Bronchial epithelial cell (primary cell): Measurements from ENCODE around the gene THUMPD3. TPM values are rescaled to one million over a fixed set of nuclear protein-coding genes. Genes with fewer than 3 reads are reported as not detected.
A peak's percentile ranks its signal among the peaks of the same experiment; 100 is the strongest.

ENCODE experiments used
- DNase-seq: peaks from one replicate; pipeline ENCODE4 v3.0.0-alpha.2; 2010; ENCODE audit warnings: low read depth
- FAIRE-seq: peaks from 2 replicates; lab custom pipeline; 2011; peaks lifted over from hg19 to GRCh38; lab: Jason Lieb, UNC
- H3K27me3 ChIP-seq: 2 replicates; pipeline ENCODE4 v1.5.1; 2011; ENCODE audit warnings: low read length; ENCODE audit not compliant: control insufficient read depth, insufficient read depth
- H3K36me3 ChIP-seq: 2 replicates; pipeline ENCODE4 v1.5.1; 2011; ENCODE audit warnings: low read length; ENCODE audit not compliant: control insufficient read depth, insufficient read depth
- H3K4me3 ChIP-seq: 2 replicates; pipeline ENCODE4 v1.5.1; 2011; ENCODE audit warnings: mild to moderate bottlenecking, low read depth, low read length, control low read depth
- total RNA-seq: library from RNA; depleted of rRNA; stranded (reverse); fragments of >200 nt; gene quantifications from 2 replicates; pipeline ENCODE4 v1.2.1, GENCODE V29; 2014
- TF ChIP-seq, protein P1 (sequence below): IDR thresholded peaks from 2 replicates; pipeline ENCODE4 v1.5.1; 2011; ENCODE audit warnings: mild to moderate bottlenecking, moderate library complexity, low read length, control low read depth, inconsistent platforms; ENCODE audit not compliant: insufficient read depth, severe bottlenecking

THUMPD3 gene
- total RNA-seq, 1 donor from 2014 or later: 68.2 TPM

DNA sequence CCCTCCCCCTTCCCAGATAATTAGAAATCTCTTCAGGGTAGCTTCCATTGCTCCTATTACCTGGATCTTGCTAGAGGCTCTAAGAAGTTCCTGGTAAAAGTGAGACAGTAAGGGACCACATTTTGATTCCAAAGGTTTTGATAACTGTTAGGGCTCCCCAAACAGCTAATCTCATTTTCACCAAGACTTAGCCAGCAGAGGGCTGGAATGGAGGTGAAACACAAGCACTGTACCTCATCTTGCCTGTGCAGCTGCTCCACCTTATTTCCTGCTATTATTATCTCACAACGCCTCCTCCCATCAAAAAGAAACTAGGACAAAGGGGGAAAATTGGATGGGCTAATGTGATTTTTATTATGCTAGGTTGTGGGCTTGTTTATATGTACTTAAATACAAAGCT is 41.8 kb downstream of the THUMPD3 start:
- no peak overlapping the region for H3K4me3 ChIP-seq
- TF ChIP-seq, protein P1, sequence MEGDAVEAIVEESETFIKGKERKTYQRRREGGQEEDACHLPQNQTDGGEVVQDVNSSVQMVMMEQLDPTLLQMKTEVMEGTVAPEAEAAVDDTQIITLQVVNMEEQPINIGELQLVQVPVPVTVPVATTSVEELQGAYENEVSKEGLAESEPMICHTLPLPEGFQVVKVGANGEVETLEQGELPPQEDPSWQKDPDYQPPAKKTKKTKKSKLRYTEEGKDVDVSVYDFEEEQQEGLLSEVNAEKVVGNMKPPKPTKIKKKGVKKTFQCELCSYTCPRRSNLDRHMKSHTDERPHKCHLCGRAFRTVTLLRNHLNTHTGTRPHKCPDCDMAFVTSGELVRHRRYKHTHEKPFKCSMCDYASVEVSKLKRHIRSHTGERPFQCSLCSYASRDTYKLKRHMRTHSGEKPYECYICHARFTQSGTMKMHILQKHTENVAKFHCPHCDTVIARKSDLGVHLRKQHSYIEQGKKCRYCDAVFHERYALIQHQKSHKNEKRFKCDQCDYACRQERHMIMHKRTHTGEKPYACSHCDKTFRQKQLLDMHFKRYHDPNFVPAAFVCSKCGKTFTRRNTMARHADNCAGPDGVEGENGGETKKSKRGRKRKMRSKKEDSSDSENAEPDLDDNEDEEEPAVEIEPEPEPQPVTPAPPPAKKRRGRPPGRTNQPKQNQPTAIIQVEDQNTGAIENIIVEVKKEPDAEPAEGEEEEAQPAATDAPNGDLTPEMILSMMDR: peak; percentile 36
- no peaks in the 10 kb centered on the region for H3K27me3 ChIP-seq
- H3K36me3 ChIP-seq: peaks cover 2% of the 10 kb centered on the region
- FAIRE-seq (no peak), DNase-seq (no peak)

DNA sequence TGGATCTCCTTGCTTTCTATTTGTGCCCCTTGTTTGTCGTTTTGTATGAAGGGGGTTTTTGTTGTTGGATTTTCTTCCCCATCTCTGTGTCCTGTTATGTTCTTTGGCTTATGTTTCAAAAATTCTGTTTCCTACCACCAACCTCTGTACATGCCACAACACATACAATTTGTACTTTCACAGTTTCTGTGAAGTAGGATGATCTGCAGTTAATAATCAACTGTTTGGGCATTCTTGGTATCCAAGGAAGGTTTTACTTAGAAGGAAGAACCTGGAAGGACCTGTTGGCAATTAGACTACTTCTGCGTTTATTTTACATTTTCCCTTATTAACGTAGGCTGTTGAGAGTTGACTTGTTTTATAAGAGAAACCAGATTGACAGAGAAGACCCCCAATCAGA is 42.9 kb downstream of the THUMPD3 start:
- DNase-seq: no peak
- Histone ChIP-seq H3K27me3 (no peaks in the 10 kb centered on the region), H3K36me3 (peaks cover 2% of the 10 kb centered on the region), H3K4me3 (no peak overlapping the region)
- no peak for FAIRE-seq
- TF ChIP-seq, protein P1: no peak

DNA sequence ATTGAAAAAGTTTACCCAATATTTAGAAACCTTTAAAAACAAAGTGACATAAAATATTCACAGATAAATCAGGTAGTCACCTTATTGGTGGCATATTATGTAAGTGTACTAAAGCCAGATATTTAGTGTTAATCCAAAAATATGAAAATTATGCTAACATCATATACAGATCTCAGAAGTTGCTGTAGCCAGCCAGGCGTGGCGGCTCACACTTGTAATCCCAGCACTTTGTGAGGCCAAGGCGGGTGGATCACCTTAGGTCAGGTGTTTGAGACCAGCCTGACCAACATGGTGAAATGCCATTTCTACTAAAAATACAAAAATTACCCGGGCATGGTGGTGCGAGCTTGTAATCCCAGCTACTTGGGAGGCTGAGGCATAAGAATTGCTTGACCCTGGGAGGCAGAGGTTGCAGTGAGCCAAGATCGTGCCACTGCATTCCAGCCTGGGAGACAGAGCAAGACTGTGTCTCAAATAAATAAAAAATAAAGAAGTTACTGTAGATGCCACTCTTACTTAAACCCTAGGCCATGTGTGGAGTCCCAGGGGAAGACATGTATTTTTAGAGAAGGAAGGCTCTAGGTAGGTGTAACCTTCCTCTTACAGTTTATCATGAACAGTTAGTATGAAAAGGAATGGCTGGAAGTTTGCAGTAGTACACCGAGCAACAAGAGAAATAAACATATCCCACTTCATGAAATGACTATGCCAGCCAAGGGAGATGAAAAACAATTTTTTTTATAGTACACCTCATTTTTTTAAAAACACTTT is 44.2 kb downstream of the THUMPD3 start:
- Histone ChIP-seq H3K36me3 (peaks cover 2% of the 10 kb centered on the region), H3K4me3 (no peak overlapping the region), H3K27me3 (no peaks in the 10 kb centered on the region)
- FAIRE-seq: no peak
- TF ChIP-seq, protein P1: no peak
- no peak for DNase-seq

DNA sequence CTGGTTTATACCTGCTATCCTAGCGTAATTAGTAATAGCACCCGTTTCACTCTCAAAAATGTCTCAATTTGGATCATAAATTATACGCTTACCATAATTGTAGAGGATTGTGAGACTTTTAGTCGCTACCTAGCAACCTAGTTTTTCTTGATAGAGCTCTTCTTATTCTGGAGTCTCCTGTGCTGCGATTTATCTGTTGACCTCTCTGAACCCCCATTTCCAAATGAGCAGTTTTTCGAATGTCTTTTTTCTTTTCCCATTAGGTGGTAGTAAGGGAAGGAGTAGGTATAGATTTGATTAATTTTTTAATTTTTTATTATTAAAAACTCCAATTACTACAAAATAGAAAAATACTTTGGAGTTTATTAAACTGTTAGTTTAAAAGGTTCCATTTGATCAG is 45.2 kb downstream of the THUMPD3 start:
- no peaks in the 10 kb centered on the region for H3K27me3 ChIP-seq
- TF ChIP-seq, protein P1: no peak
- DNase-seq (no peak), FAIRE-seq (no peak)
- H3K4me3 ChIP-seq: no peak overlapping the region
- peaks cover 2% of the 10 kb centered on the region for H3K36me3 ChIP-seq

DNA sequence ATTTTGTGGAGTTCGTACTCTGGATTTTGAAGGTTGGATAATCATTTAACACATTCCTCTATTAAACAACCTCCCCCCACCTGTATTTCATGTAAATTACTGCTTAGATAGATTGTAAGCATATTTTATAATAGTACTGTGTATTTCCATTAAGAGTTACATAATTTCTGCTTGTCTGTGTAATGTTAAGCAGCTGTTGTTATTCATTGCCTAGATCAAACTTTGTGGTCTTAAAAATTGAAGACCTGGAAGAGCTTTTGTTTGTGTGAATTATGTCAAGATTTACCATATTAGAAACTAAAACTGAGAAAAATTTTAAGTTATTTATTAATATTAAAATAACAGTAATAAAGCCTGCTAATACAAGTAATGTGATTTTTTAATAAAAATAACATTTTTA is 45.7 kb downstream of the THUMPD3 start:
- Histone ChIP-seq H3K27me3 (no peaks in the 10 kb centered on the region), H3K4me3 (no peak overlapping the region), H3K36me3 (peaks cover 2% of the 10 kb centered on the region)
- DNase-seq: no peak
- FAIRE-seq: no peak
- TF ChIP-seq, protein P1: no peak
